ENCODE results near the gene AKAP13.

Gene AKAP13

GRCh38 chr15:85412956-85413854 lies 32.8 kb downstream of the AKAP13 start:
- H3K27ac ChIP-seq (ENCODE audit: low read length) = no peak overlapping the region
- peaks cover 4% of the 10 kb centered on the region for H3K4me1 ChIP-seq (ENCODE audit: control insufficient read depth, insufficient read depth, low read length)
- H3K9me3 ChIP-seq (ENCODE audit: control insufficient read depth, insufficient read depth, low read length) = no peaks in the 10 kb centered on the region
- no peak overlapping the region for H3K4me3 ChIP-seq (ENCODE audit: low read length)
- DNase-seq (ENCODE audit: low read depth, low spot score) = peak; percentile 7
- H3K27me3 ChIP-seq (ENCODE audit: control insufficient read depth, insufficient read depth, low read length) = no peaks in the 10 kb centered on the region
- no peaks in the 10 kb centered on the region for H3K36me3 ChIP-seq (ENCODE audit: control insufficient read depth, insufficient read depth, low read length)
- WGBS (ENCODE audit: insufficient coverage, insufficient read length) = no CpG with 5 or more reads among the region's 14 CpGs

- Histone ChIP-seq H3K27ac (ENCODE audit: low read length) (no peak overlapping the region), H3K4me1 (ENCODE audit: control insufficient read depth, insufficient read depth, low read length) (peaks cover 4% of the 10 kb centered on the region), H3K4me3 (ENCODE audit: low read length) (no peak overlapping the region), H3K27me3 (ENCODE audit: control insufficient read depth, insufficient read depth, low read length) (no peaks in the 10 kb centered on the region), H3K9me3 (ENCODE audit: control insufficient read depth, insufficient read depth, low read length) (no peaks in the 10 kb centered on the region), H3K36me3 (ENCODE audit: control insufficient read depth, insufficient read depth, low read length) (no peaks in the 10 kb centered on the region)
- no peak for DNase-seq (ENCODE audit: low read depth, low spot score)
- WGBS (ENCODE audit: insufficient coverage, insufficient read length) = no CpG with 5 or more reads among the region's 4 CpGs
Observed at GRCh38 chr15:85414037-85414436, 33.6 kb downstream of the AKAP13 start.

GRCh38 chr15:85414495-85414894 lies 34.1 kb downstream of the AKAP13 start:
- no peak for DNase-seq (ENCODE audit: low read depth, low spot score)
- H3K36me3 ChIP-seq (ENCODE audit: control insufficient read depth, insufficient read depth, low read length) = no peaks in the 10 kb centered on the region
- H3K4me1 ChIP-seq (ENCODE audit: control insufficient read depth, insufficient read depth, low read length) = peaks cover 4% of the 10 kb centered on the region
- no peaks in the 10 kb centered on the region for H3K9me3 ChIP-seq (ENCODE audit: control insufficient read depth, insufficient read depth, low read length)
- H3K27me3 ChIP-seq (ENCODE audit: control insufficient read depth, insufficient read depth, low read length) = no peaks in the 10 kb centered on the region
- no peak overlapping the region for H3K4me3 ChIP-seq (ENCODE audit: low read length)
- H3K27ac ChIP-seq (ENCODE audit: low read length) = no peak overlapping the region

- Histone ChIP-seq H3K9me3 (ENCODE audit: control insufficient read depth, insufficient read depth, low read length) (no peaks in the 10 kb centered on the region), H3K27me3 (ENCODE audit: control insufficient read depth, insufficient read depth, low read length) (no peaks in the 10 kb centered on the region), H3K4me1 (ENCODE audit: control insufficient read depth, insufficient read depth, low read length) (peaks cover 4% of the 10 kb centered on the region), H3K36me3 (ENCODE audit: control insufficient read depth, insufficient read depth, low read length) (no peaks in the 10 kb centered on the region), H3K27ac (ENCODE audit: low read length) (no peak overlapping the region), H3K4me3 (ENCODE audit: low read length) (no peak overlapping the region)
- WGBS (ENCODE audit: insufficient coverage, insufficient read length) = no CpG with 5 or more reads among the region's 10 CpGs
- no peak for DNase-seq (ENCODE audit: low read depth, low spot score)
Observed at GRCh38 chr15:85414991-85415390, 34.6 kb downstream of the AKAP13 start.

GRCh38 chr15:85415783-85416182 lies 35.4 kb downstream of the AKAP13 start:
- H3K4me3 ChIP-seq (ENCODE audit: low read length) = no peak overlapping the region
- H3K36me3 ChIP-seq (ENCODE audit: control insufficient read depth, insufficient read depth, low read length) = no peaks in the 10 kb centered on the region
- H3K27me3 ChIP-seq (ENCODE audit: control insufficient read depth, insufficient read depth, low read length) = no peaks in the 10 kb centered on the region
- H3K4me1 ChIP-seq (ENCODE audit: control insufficient read depth, insufficient read depth, low read length) = peaks cover 4% of the 10 kb centered on the region
- no peak overlapping the region for H3K27ac ChIP-seq (ENCODE audit: low read length)
- DNase-seq (ENCODE audit: low read depth, low spot score) = no peak
- WGBS (ENCODE audit: insufficient coverage, insufficient read length) = no CpG with 5 or more reads among the region's 2 CpGs
- no peaks in the 10 kb centered on the region for H3K9me3 ChIP-seq (ENCODE audit: control insufficient read depth, insufficient read depth, low read length)

GRCh38 chr15:85417276-85417675 lies 36.9 kb downstream of the AKAP13 start:
- Histone ChIP-seq H3K27ac (ENCODE audit: low read length) (no peak overlapping the region), H3K4me1 (ENCODE audit: control insufficient read depth, insufficient read depth, low read length) (peaks cover 4% of the 10 kb centered on the region), H3K27me3 (ENCODE audit: control insufficient read depth, insufficient read depth, low read length) (no peaks in the 10 kb centered on the region), H3K9me3 (ENCODE audit: control insufficient read depth, insufficient read depth, low read length) (no peaks in the 10 kb centered on the region), H3K36me3 (ENCODE audit: control insufficient read depth, insufficient read depth, low read length) (no peaks in the 10 kb centered on the region), H3K4me3 (ENCODE audit: low read length) (no peak overlapping the region)
- no peak for DNase-seq (ENCODE audit: low read depth, low spot score)
- 100% methylated on average over 4 of the region's 5 CpGs for WGBS (ENCODE audit: insufficient coverage, insufficient read length)

GRCh38 chr15:85419161-85419560 lies 38.8 kb downstream of the AKAP13 start:
- H3K4me1 ChIP-seq (ENCODE audit: control insufficient read depth, insufficient read depth, low read length) = no peaks in the 10 kb centered on the region
- no CpG with 5 or more reads among the region's 5 CpGs for WGBS (ENCODE audit: insufficient coverage, insufficient read length)
- DNase-seq (ENCODE audit: low read depth, low spot score) = no peak
- H3K27me3 ChIP-seq (ENCODE audit: control insufficient read depth, insufficient read depth, low read length) = no peaks in the 10 kb centered on the region
- H3K9me3 ChIP-seq (ENCODE audit: control insufficient read depth, insufficient read depth, low read length) = no peaks in the 10 kb centered on the region
- no peak overlapping the region for H3K27ac ChIP-seq (ENCODE audit: low read length)
- no peak overlapping the region for H3K4me3 ChIP-seq (ENCODE audit: low read length)
- no peaks in the 10 kb centered on the region for H3K36me3 ChIP-seq (ENCODE audit: control insufficient read depth, insufficient read depth, low read length)

GRCh38 chr15:85421116-85421925 lies 40.9 kb downstream of the AKAP13 start:
- no peaks in the 10 kb centered on the region for H3K27me3 ChIP-seq (ENCODE audit: control insufficient read depth, insufficient read depth, low read length)
- no CpG with 5 or more reads among the region's 10 CpGs for WGBS (ENCODE audit: insufficient coverage, insufficient read length)

GRCh38 chr15:85422607-85423006 lies 42.2 kb downstream of the AKAP13 start:
- H3K27me3 ChIP-seq (ENCODE audit: control insufficient read depth, insufficient read depth, low read length) = no peaks in the 10 kb centered on the region
- no peaks in the 10 kb centered on the region for H3K9me3 ChIP-seq (ENCODE audit: control insufficient read depth, insufficient read depth, low read length)
- no peaks in the 10 kb centered on the region for H3K4me1 ChIP-seq (ENCODE audit: control insufficient read depth, insufficient read depth, low read length)
- no peak overlapping the region for H3K27ac ChIP-seq (ENCODE audit: low read length)
- no peak for DNase-seq (ENCODE audit: low read depth, low spot score)
- no peaks in the 10 kb centered on the region for H3K36me3 ChIP-seq (ENCODE audit: control insufficient read depth, insufficient read depth, low read length)
- WGBS (ENCODE audit: insufficient coverage, insufficient read length) = no CpG with 5 or more reads among the region's 2 CpGs
- no peak overlapping the region for H3K4me3 ChIP-seq (ENCODE audit: low read length)

More at GRCh38 chr15:85421116-85421925, 40.9 kb downstream of the AKAP13 start:
- Histone ChIP-seq H3K36me3 (ENCODE audit: control insufficient read depth, insufficient read depth, low read length) (no peaks in the 10 kb centered on the region), H3K9me3 (ENCODE audit: control insufficient read depth, insufficient read depth, low read length) (no peaks in the 10 kb centered on the region), H3K27ac (ENCODE audit: low read length) (no peak overlapping the region), H3K4me1 (ENCODE audit: control insufficient read depth, insufficient read depth, low read length) (no peaks in the 10 kb centered on the region), H3K4me3 (ENCODE audit: low read length) (no peak overlapping the region)
- DNase-seq (ENCODE audit: low read depth, low spot score) = no peak

- Histone ChIP-seq H3K27me3 (ENCODE audit: control insufficient read depth, insufficient read depth, low read length) (no peaks in the 10 kb centered on the region), H3K27ac (ENCODE audit: low read length) (no peak overlapping the region), H3K36me3 (ENCODE audit: control insufficient read depth, insufficient read depth, low read length) (no peaks in the 10 kb centered on the region), H3K9me3 (ENCODE audit: control insufficient read depth, insufficient read depth, low read length) (no peaks in the 10 kb centered on the region), H3K4me3 (ENCODE audit: low read length) (no peak overlapping the region), H3K4me1 (ENCODE audit: control insufficient read depth, insufficient read depth, low read length) (no peaks in the 10 kb centered on the region)
- no peak for DNase-seq (ENCODE audit: low read depth, low spot score)
Observed at GRCh38 chr15:85423256-85423655, 42.9 kb downstream of the AKAP13 start.

All from iPS DF 6.9 (cell line).